C4-2B (cell line): ENCODE results near the gene GRK3.
"Not testable (repeated sequence)": the region's sequence is repeated elsewhere in the genome, so short reads cannot be mapped to it uniquely, and the experiment has no call there.

Source experiments
- ZFX ChIP-seq: fragments of 450-650 bp; IDR thresholded peaks from 2 replicates; pipeline ENCODE4 v1.6.1; 2017
- TF ChIP-seq, protein P1 (sequence below): fragments of 450-650 bp; conservative IDR thresholded peaks from 2 replicates; pipeline ENCODE4 v1.5.1; 2017; ENCODE audit warnings: mild to moderate bottlenecking

GRCh38 chr22:25625747-25626623, 61.5 kb downstream of the GRK3 start:
- TF ChIP-seq, protein P1, sequence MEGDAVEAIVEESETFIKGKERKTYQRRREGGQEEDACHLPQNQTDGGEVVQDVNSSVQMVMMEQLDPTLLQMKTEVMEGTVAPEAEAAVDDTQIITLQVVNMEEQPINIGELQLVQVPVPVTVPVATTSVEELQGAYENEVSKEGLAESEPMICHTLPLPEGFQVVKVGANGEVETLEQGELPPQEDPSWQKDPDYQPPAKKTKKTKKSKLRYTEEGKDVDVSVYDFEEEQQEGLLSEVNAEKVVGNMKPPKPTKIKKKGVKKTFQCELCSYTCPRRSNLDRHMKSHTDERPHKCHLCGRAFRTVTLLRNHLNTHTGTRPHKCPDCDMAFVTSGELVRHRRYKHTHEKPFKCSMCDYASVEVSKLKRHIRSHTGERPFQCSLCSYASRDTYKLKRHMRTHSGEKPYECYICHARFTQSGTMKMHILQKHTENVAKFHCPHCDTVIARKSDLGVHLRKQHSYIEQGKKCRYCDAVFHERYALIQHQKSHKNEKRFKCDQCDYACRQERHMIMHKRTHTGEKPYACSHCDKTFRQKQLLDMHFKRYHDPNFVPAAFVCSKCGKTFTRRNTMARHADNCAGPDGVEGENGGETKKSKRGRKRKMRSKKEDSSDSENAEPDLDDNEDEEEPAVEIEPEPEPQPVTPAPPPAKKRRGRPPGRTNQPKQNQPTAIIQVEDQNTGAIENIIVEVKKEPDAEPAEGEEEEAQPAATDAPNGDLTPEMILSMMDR, result not testable (repeated sequence)
- not testable (repeated sequence) for TF ChIP-seq ZFX
